Central memory CD8-positive, alpha-beta T cell (primary cell): ENCODE results near the gene DHX58.
A peak's percentile ranks its signal among the peaks of the same experiment; 100 is the strongest.

Experiments
- ATAC-seq: fragments of 150-1000 bp; cut with Tn5 transposase; replicated peaks from 2 replicates; pipeline ENCODE4 v1.10.0; 2022; ENCODE audit warnings: mild to moderate bottlenecking, moderate FRiP score, moderate number of reproducible peaks; ENCODE audit not compliant: poor library complexity, severe bottlenecking; ENCODE audit errors: extremely low read depth
- DNase-seq, 2 donors: peaks; one replicate each; pipeline ENCODE4 v3.0.0; 2021; ENCODE audit warnings: low spot score in 2 of 2
- H3K27ac Mint-ChIP-seq: one replicate; pipeline ENCODE4 v1.8.0; 2022; ENCODE audit warnings: low read depth, mild to moderate bottlenecking, moderate library complexity, mixed read lengths
- H3K27me3 Mint-ChIP-seq: one replicate; pipeline ENCODE4 v1.8.0; 2022; ENCODE audit warnings: mixed read lengths
- H3K36me3 Mint-ChIP-seq: one replicate; pipeline ENCODE4 v1.8.0; 2022; ENCODE audit warnings: mild to moderate bottlenecking, moderate library complexity, mixed read lengths; ENCODE audit not compliant: insufficient read depth
- H3K4me1 Mint-ChIP-seq: one replicate; pipeline ENCODE4 v1.8.0; 2022; ENCODE audit warnings: mixed read lengths
- H3K4me3 Mint-ChIP-seq: one replicate; pipeline ENCODE4 v1.8.0; 2022; ENCODE audit warnings: mild to moderate bottlenecking, moderate library complexity, mixed read lengths
- H3K9me3 Mint-ChIP-seq: one replicate; pipeline ENCODE4 v1.8.0; 2022; ENCODE audit warnings: mixed read lengths

Gene DHX58

GRCh38 chr17:42078396-42079043, 34.0 kb downstream of the DHX58 start:
- Mint-ChIP-seq H3K4me3 (no peak overlapping the region), H3K9me3 (no peaks in the 10 kb centered on the region), H3K27ac (no peak overlapping the region), H3K4me1 (no peaks in the 10 kb centered on the region), H3K27me3 (peaks cover 9% of the 10 kb centered on the region), H3K36me3 (no peaks in the 10 kb centered on the region)
- ATAC-seq: no peak
- no peak for DNase-seq

GRCh38 chr17:42077755-42078154, 34.8 kb downstream of the DHX58 start:
- H3K9me3 Mint-ChIP-seq: no peaks in the 10 kb centered on the region
- peaks cover 2% of the 10 kb centered on the region for H3K36me3 Mint-ChIP-seq
- ATAC-seq (no peak), DNase-seq (no peak)
- no peak overlapping the region for H3K4me3 Mint-ChIP-seq
- peaks cover 17% of the 10 kb centered on the region for H3K27me3 Mint-ChIP-seq
- no peak overlapping the region for H3K27ac Mint-ChIP-seq
- no peaks in the 10 kb centered on the region for H3K4me1 Mint-ChIP-seq

GRCh38 chr17:42076797-42077559, 35.5 kb downstream of the DHX58 start:
- Mint-ChIP-seq H3K27ac (no peak overlapping the region), H3K27me3 (peaks cover 20% of the 10 kb centered on the region), H3K4me1 (peaks cover under 1% of the 10 kb centered on the region), H3K9me3 (no peaks in the 10 kb centered on the region), H3K36me3 (peaks cover 2% of the 10 kb centered on the region), H3K4me3 (no peak overlapping the region)
- no peak for ATAC-seq
- DNase-seq: no peak

- Mint-ChIP-seq H3K9me3 (no peaks in the 10 kb centered on the region), H3K36me3 (peaks cover 2% of the 10 kb centered on the region), H3K27me3 (peaks cover 32% of the 10 kb centered on the region), H3K27ac (no peak overlapping the region), H3K4me3 (no peak overlapping the region), H3K4me1 (peaks cover 7% of the 10 kb centered on the region)
- DNase-seq (no peak), ATAC-seq (no peak)
Measured at GRCh38 chr17:42075789-42076188, 36.7 kb downstream of the DHX58 start.

GRCh38 chr17:42072323-42073187, 40.0 kb downstream of the DHX58 start:
- H3K4me1 Mint-ChIP-seq: peaks cover 7% of the 10 kb centered on the region
- peak overlapping the region; percentile 36 for H3K4me3 Mint-ChIP-seq
- DNase-seq (no peak), ATAC-seq (no peak)
- H3K27ac Mint-ChIP-seq: no peak overlapping the region
- H3K27me3 Mint-ChIP-seq: peaks cover 39% of the 10 kb centered on the region
- no peaks in the 10 kb centered on the region for H3K9me3 Mint-ChIP-seq
- H3K36me3 Mint-ChIP-seq: peaks cover 2% of the 10 kb centered on the region

GRCh38 chr17:42071810-42072209, 40.7 kb downstream of the DHX58 start:
- ATAC-seq: peak; percentile 27
- no peak for DNase-seq
- Mint-ChIP-seq H3K9me3 (no peaks in the 10 kb centered on the region), H3K4me1 (peaks cover 7% of the 10 kb centered on the region), H3K27ac (no peak overlapping the region), H3K27me3 (peaks cover 39% of the 10 kb centered on the region), H3K4me3 (peak overlapping the region; percentile 34), H3K36me3 (peaks cover 2% of the 10 kb centered on the region)

- no peak overlapping the region for H3K4me3 Mint-ChIP-seq
- ATAC-seq (no peak), DNase-seq (no peak)
- no peak overlapping the region for H3K27ac Mint-ChIP-seq
- no peaks in the 10 kb centered on the region for H3K9me3 Mint-ChIP-seq
- H3K4me1 Mint-ChIP-seq: peaks cover 10% of the 10 kb centered on the region
- H3K27me3 Mint-ChIP-seq: peaks cover 40% of the 10 kb centered on the region
- H3K36me3 Mint-ChIP-seq: peaks cover 3% of the 10 kb centered on the region
Measured at GRCh38 chr17:42068979-42069378, 43.5 kb downstream of the DHX58 start.

- Mint-ChIP-seq H3K36me3 (peaks cover 3% of the 10 kb centered on the region), H3K4me1 (peaks cover 13% of the 10 kb centered on the region), H3K27ac (no peak overlapping the region), H3K4me3 (no peak overlapping the region), H3K27me3 (peaks cover 41% of the 10 kb centered on the region), H3K9me3 (no peaks in the 10 kb centered on the region)
- ATAC-seq (peak; percentile 51), DNase-seq (peak; percentile 45 to 71)
Measured at GRCh38 chr17:42067371-42068091, 45.0 kb downstream of the DHX58 start.

GRCh38 chr17:42065201-42065600, 47.3 kb downstream of the DHX58 start:
- Mint-ChIP-seq H3K36me3 (peaks cover 3% of the 10 kb centered on the region), H3K27ac (no peak overlapping the region), H3K4me1 (peaks cover 6% of the 10 kb centered on the region), H3K9me3 (no peaks in the 10 kb centered on the region), H3K27me3 (peaks cover 28% of the 10 kb centered on the region), H3K4me3 (no peak overlapping the region)
- ATAC-seq (no peak), DNase-seq (no peak)

- no peak overlapping the region for H3K4me3 Mint-ChIP-seq
Measured at GRCh38 chr17:42062681-42063080, 49.8 kb downstream of the DHX58 start.

GRCh38 chr17:42061646-42062487, 50.6 kb downstream of the DHX58 start:
- Mint-ChIP-seq H3K27ac (no peak overlapping the region), H3K9me3 (no peaks in the 10 kb centered on the region), H3K27me3 (peaks cover 27% of the 10 kb centered on the region), H3K4me3 (no peak overlapping the region), H3K4me1 (peaks cover 6% of the 10 kb centered on the region), H3K36me3 (peaks cover 3% of the 10 kb centered on the region)
- ATAC-seq (no peak), DNase-seq (no peak)

More at GRCh38 chr17:42062681-42063080, 49.8 kb downstream of the DHX58 start:
- Mint-ChIP-seq H3K36me3 (peaks cover 3% of the 10 kb centered on the region), H3K9me3 (no peaks in the 10 kb centered on the region), H3K4me1 (peaks cover 6% of the 10 kb centered on the region), H3K27ac (no peak overlapping the region), H3K27me3 (peaks cover 27% of the 10 kb centered on the region)
- ATAC-seq (no peak), DNase-seq (no peak)
